ENCODE measurements around the gene PTPRG. TPM values are rescaled to one million over a fixed set of nuclear protein-coding genes. Genes with fewer than 3 reads are reported as not detected.

PTPRG gene
- total and polyA plus RNA-seq, 4 donors = 3.6 to 35.6 (median 8.1) TPM

- no peak for TF ChIP-seq RAD21 (IDR thresholded peaks at IDR 0.05)
- TF ChIP-seq HNF4A (conservative IDR thresholded peaks at IDR 0.05) = no peak
These were observed 261.2 kb downstream of the PTPRG start (continued) for GRCh38 chr3:61822588-61822987.

- Histone ChIP-seq H3K36me3 (ENCODE audit: control insufficient read depth in 4 of 4, insufficient read depth in 3 of 4, low read depth in 1 of 4, low read length in 3 of 4) (no peaks in the 10 kb centered on the region), H3K9ac (ENCODE audit: low read depth in 1 of 2, low read length in 2 of 2) (no peak overlapping the region), H3K9me3 (ENCODE audit: control insufficient read depth in 4 of 4, low read length in 3 of 4) (no peaks in the 10 kb centered on the region), H3K27me3 (ENCODE audit: control insufficient read depth in 4 of 4, insufficient read depth in 4 of 4, low read length in 3 of 4) (no peaks in the 10 kb centered on the region), H3K4me3 (ENCODE audit: low read depth in 1 of 3, low read length in 3 of 3) (no peak overlapping the region), H3K27ac (ENCODE audit: low read depth in 1 of 2, low read length in 2 of 2) (no peak overlapping the region), H3K4me1 (ENCODE audit: control insufficient read depth in 4 of 4, insufficient read depth in 4 of 4, low read length in 3 of 4) (peaks cover 0 to 20% (median 5%) of the 10 kb centered on the region in 4 donors)
- DNase-seq (ENCODE audit: low spot score) = no peak
- TF ChIP-seq RXRA (IDR thresholded peaks at IDR 0.05) (no peak), HNF4A (conservative IDR thresholded peaks at IDR 0.05) (peak; percentile 14 to 28)
- WGBS = 95% methylated on average over 2 of the region's 2 CpGs
These were observed 263.3 kb downstream of the PTPRG start for GRCh38 chr3:61824553-61825135.

GRCh38 chr3:61826161-61826560 lies 264.8 kb downstream of the PTPRG start:
- TF ChIP-seq TAF1 (conservative IDR thresholded peaks at IDR 0.05) (no peak), ZBTB33 (IDR thresholded peaks at IDR 0.05) (no peak), CTCF (IDR thresholded peaks at IDR 0.05; ENCODE audit: low read depth, low read length, missing input control) (no peak), FOXA2 (IDR thresholded peaks at IDR 0.05) (no peak), REST (IDR thresholded peaks at IDR 0.05) (no peak), EGR1 (IDR thresholded peaks at IDR 0.05; ENCODE audit: low read depth in 2 of 2) (no peak), FOXA1 (IDR thresholded peaks at IDR 0.05) (no peak), YY1 (IDR thresholded peaks at IDR 0.05) (no peak), JUND (IDR thresholded peaks at IDR 0.05) (no peak), MAX (IDR thresholded peaks at IDR 0.05) (no peak), NR2F2 (IDR thresholded peaks at IDR 0.05) (no peak), GABPA (IDR thresholded peaks at IDR 0.05 in 1 of 2, conservative IDR thresholded peaks at IDR 0.05 in 1 of 2) (no peak), HNF4G (IDR thresholded peaks at IDR 0.05) (no peak), SP1 (IDR thresholded peaks at IDR 0.05) (no peak), ATF3 (IDR thresholded peaks at IDR 0.05) (no peak), RXRA (IDR thresholded peaks at IDR 0.05) (no peak), HNF4A (conservative IDR thresholded peaks at IDR 0.05) (no peak), RAD21 (IDR thresholded peaks at IDR 0.05) (no peak)
- H3K9me3 ChIP-seq (ENCODE audit: control insufficient read depth in 4 of 4, low read length in 3 of 4) = no peaks in the 10 kb centered on the region
- H3K4me1 ChIP-seq (ENCODE audit: control insufficient read depth in 4 of 4, insufficient read depth in 4 of 4, low read length in 3 of 4) = peaks cover 0 to 20% (median 7%) of the 10 kb centered on the region in 4 donors
- WGBS = 73% methylated on average over 5 of the region's 5 CpGs
- no peaks in the 10 kb centered on the region for H3K36me3 ChIP-seq (ENCODE audit: control insufficient read depth in 4 of 4, insufficient read depth in 3 of 4, low read depth in 1 of 4, low read length in 3 of 4)
- no peak overlapping the region for H3K9ac ChIP-seq (ENCODE audit: low read depth in 1 of 2, low read length in 2 of 2)
- no peak overlapping the region for H3K4me3 ChIP-seq (ENCODE audit: low read depth in 1 of 3, low read length in 3 of 3)
- DNase-seq (ENCODE audit: low spot score) = no peak
- H3K27ac ChIP-seq (ENCODE audit: low read depth in 1 of 2, low read length in 2 of 2) = no peak overlapping the region
- no peaks in the 10 kb centered on the region for H3K27me3 ChIP-seq (ENCODE audit: control insufficient read depth in 4 of 4, insufficient read depth in 4 of 4, low read length in 3 of 4)

All from liver (tissue), 9 donors.